ENCODE results near the gene TMPRSS9.

Gene TMPRSS9

DNA sequence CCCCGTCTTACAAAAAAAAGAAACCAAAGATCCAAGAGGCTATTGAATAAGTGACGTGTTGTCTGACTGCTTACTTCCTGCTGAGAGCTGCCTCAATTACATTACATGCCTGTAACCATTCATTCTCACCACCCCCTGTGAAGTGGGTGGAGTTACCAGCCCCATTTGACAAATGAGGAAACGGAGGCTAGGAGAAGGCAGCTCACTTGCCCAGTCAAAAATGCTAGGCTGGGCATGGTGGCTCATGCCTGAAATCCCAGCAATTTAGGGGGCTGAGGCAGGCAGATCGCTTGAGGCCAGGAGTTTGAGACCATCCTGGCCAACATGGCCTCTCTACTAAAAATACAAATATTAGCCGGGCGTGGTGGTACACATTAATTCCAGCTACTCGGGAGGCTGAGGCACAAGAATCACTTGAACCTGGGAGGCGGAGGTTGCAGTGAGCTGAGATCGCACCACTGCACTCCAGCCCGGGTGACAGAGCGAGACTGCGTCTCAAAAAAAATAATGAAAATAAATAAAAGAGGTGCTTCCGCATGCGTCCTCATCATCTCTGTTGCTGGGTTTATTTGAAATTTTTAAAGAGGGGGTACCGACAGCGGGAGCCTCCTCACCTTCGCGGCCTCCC, 32.2 kb upstream of the TMPRSS9 start:
- Histone ChIP-seq H3K79me2 (ENCODE audit: insufficient read depth, low read length) (peaks cover 80% of the 10 kb centered on the region), H4K20me1 (ENCODE audit: insufficient read depth, low read length, poor library complexity, severe bottlenecking) (peaks cover 26% of the 10 kb centered on the region)

GRCh38 chr19:2328401-2329148, 31.5 kb upstream of the TMPRSS9 start, which contains the start of the genes LSM7 and SPPL2B:
Gene LSM7 (minus strand): TSS chr19:2328586. CDS start chr19:2328566, 20 bp downstream.
Gene SPPL2B (plus strand): TSS chr19:2328684. CDS start chr19:2328710, 26 bp downstream.
- Histone ChIP-seq H3K79me2 (ENCODE audit: insufficient read depth, low read length) (peaks cover 87% of the 10 kb centered on the region), H3K9me2 (replicated peaks; ENCODE audit: low read depth, low read length) (no peaks in the 10 kb centered on the region), H3F3A (ENCODE audit: low read depth) (peaks cover 6% of the 10 kb centered on the region), H3K36me3 (ENCODE audit: insufficient read depth, low read length) (no peaks in the 10 kb centered on the region), H3K27me3 (ENCODE audit: insufficient read depth, low read length, poor library complexity, severe bottlenecking) (peaks cover 9% of the 10 kb centered on the region), H3K4me2 (ENCODE audit: low read depth, low read length, poor library complexity, severe bottlenecking) (peak within 1 kb of the TSS; percentile 98), H3K4me3 (ENCODE audit: low read length, poor library complexity, severe bottlenecking) (peak within 1 kb of the TSS; percentile 98), H3K9me3 (ENCODE audit: insufficient read depth, low read depth, low read length) (no peaks in the 10 kb centered on the region), H3K4me1 (ENCODE audit: insufficient read depth, low read length, poor library complexity, severe bottlenecking) (peaks cover 51% of the 10 kb centered on the region), H3K9ac (ENCODE audit: low read depth, low read length, poor library complexity, severe bottlenecking) (peak within 1 kb of the TSS; percentile 99), H4K20me1 (ENCODE audit: insufficient read depth, low read length, poor library complexity, severe bottlenecking) (peaks cover 31% of the 10 kb centered on the region), H2AFZ (ENCODE audit: low read length) (peak within 1 kb of the TSS; percentile 82)
- TF ChIP-seq EZH2phosphoT487 (IDR thresholded peaks at IDR 0.05; ENCODE audit: borderline replicate concordance) = no peak
- TF ChIP-seq CTCF (conservative IDR thresholded peaks at IDR 0.05; ENCODE audit: low read length) = no peak

More for the DNA sequence above, 32.2 kb upstream of the TMPRSS9 start:
- Histone ChIP-seq H3K4me1 (ENCODE audit: insufficient read depth, low read length, poor library complexity, severe bottlenecking) (peaks cover 46% of the 10 kb centered on the region), H3K9me3 (ENCODE audit: insufficient read depth, low read depth, low read length) (no peaks in the 10 kb centered on the region), H3K36me3 (ENCODE audit: insufficient read depth, low read length) (no peaks in the 10 kb centered on the region), H3F3A (ENCODE audit: low read depth) (peaks cover 6% of the 10 kb centered on the region), H3K9ac (ENCODE audit: low read depth, low read length, poor library complexity, severe bottlenecking) (peak overlapping the region; percentile 99), H3K27me3 (ENCODE audit: insufficient read depth, low read length, poor library complexity, severe bottlenecking) (peaks cover 9% of the 10 kb centered on the region), H2AFZ (ENCODE audit: low read length) (peak overlapping the region; percentile 82), H3K9me2 (replicated peaks; ENCODE audit: low read depth, low read length) (no peaks in the 10 kb centered on the region), H3K4me2 (ENCODE audit: low read depth, low read length, poor library complexity, severe bottlenecking) (peak overlapping the region; percentile 98), H3K4me3 (ENCODE audit: low read length, poor library complexity, severe bottlenecking) (peak overlapping the region; percentile 98)
- TF ChIP-seq EZH2phosphoT487 (IDR thresholded peaks at IDR 0.05; ENCODE audit: borderline replicate concordance) (no peak), CTCF (conservative IDR thresholded peaks at IDR 0.05; ENCODE audit: low read length) (no peak)

DNA sequence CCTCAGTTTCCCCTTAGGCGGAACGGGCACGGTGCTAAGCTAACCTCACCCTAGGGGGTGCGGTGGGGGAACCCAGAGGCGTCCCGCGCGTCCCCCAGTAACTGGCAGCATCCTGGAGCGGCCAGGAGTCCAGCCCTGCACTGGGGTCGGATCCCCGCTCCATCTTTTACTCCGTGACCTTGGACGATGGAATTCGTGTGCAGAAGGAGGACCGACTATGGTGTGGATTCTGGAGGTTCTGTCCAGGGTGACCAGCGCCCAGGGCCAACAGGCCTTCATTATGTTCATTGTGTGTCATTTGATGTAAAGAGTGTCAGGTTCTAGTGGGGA, 31.0 kb upstream of the TMPRSS9 start:
- peak overlapping the region; percentile 99 for H3K9ac ChIP-seq (ENCODE audit: low read depth, low read length, poor library complexity, severe bottlenecking)
- peak overlapping the region; percentile 98 for H3K4me3 ChIP-seq (ENCODE audit: low read length, poor library complexity, severe bottlenecking)
- no peaks in the 10 kb centered on the region; the same call in 1 of the 2 replicates for H3K36me3 ChIP-seq (ENCODE audit: insufficient read depth, low read length)
- H3K4me1 ChIP-seq (ENCODE audit: insufficient read depth, low read length, poor library complexity, severe bottlenecking) = peaks cover 56% of the 10 kb centered on the region
- H3K4me2 ChIP-seq (ENCODE audit: low read depth, low read length, poor library complexity, severe bottlenecking) = peak overlapping the region; percentile 85
- H4K20me1 ChIP-seq (ENCODE audit: insufficient read depth, low read length, poor library complexity, severe bottlenecking) = peaks cover 36% of the 10 kb centered on the region
- no peak overlapping the region for H2AFZ ChIP-seq (ENCODE audit: low read length)
- H3K27me3 ChIP-seq (ENCODE audit: insufficient read depth, low read length, poor library complexity, severe bottlenecking) = peaks cover 9% of the 10 kb centered on the region
- peaks cover 90% of the 10 kb centered on the region for H3K79me2 ChIP-seq (ENCODE audit: insufficient read depth, low read length)
- H3F3A ChIP-seq (ENCODE audit: low read depth) = peaks cover 6% of the 10 kb centered on the region
- TF ChIP-seq EZH2phosphoT487 (IDR thresholded peaks at IDR 0.05; ENCODE audit: borderline replicate concordance) = no peak
- TF ChIP-seq CTCF (conservative IDR thresholded peaks at IDR 0.05; ENCODE audit: low read length) = no peak
- no peaks in the 10 kb centered on the region for H3K9me2 ChIP-seq (replicated peaks; ENCODE audit: low read depth, low read length)
- H3K9me3 ChIP-seq (ENCODE audit: insufficient read depth, low read depth, low read length) = no peaks in the 10 kb centered on the region
